ENCODE measurements around the gene PNMA6F.
"Not testable (repeated sequence)": the region's sequence is repeated elsewhere in the genome, so short reads cannot be mapped to it uniquely, and the experiment has no call there.

The PNMA6F gene

GRCh38 chrX:153303276-153304262, 18.0 kb downstream of the PNMA6F start:
- no peak overlapping the region for H3K27ac ChIP-seq (ENCODE audit: low read depth, low read length)
- H3K4me3 ChIP-seq (ENCODE audit: low read depth, low read length), result no peak overlapping the region
- H3K4me1 ChIP-seq (ENCODE audit: control insufficient read depth, insufficient read depth, low read length, unreplicated experiment), result no peaks in the 10 kb centered on the region
- H3K79me2 ChIP-seq (ENCODE audit: control insufficient read depth, insufficient read depth, low read length, unreplicated experiment), result no peaks in the 10 kb centered on the region
- no peak overlapping the region for H2AFZ ChIP-seq (ENCODE audit: low read length, unreplicated experiment)
- H3K36me3 ChIP-seq (ENCODE audit: insufficient read depth, low read length), result no peaks in the 10 kb centered on the region
- H3K27me3 ChIP-seq (ENCODE audit: insufficient read depth, low read length), result peaks cover 16% of the 10 kb centered on the region

- Histone ChIP-seq H3K36me3 (ENCODE audit: insufficient read depth, low read length) (no peaks in the 10 kb centered on the region), H3K27me3 (ENCODE audit: insufficient read depth, low read length) (peaks cover 23% of the 10 kb centered on the region), H2AFZ (ENCODE audit: low read length, unreplicated experiment) (no peak overlapping the region), H3K4me3 (ENCODE audit: low read depth, low read length) (no peak overlapping the region), H3K79me2 (ENCODE audit: control insufficient read depth, insufficient read depth, low read length, unreplicated experiment) (no peaks in the 10 kb centered on the region), H3K4me1 (ENCODE audit: control insufficient read depth, insufficient read depth, low read length, unreplicated experiment) (no peaks in the 10 kb centered on the region), H3K27ac (ENCODE audit: low read depth, low read length) (no peak overlapping the region)
Measured at GRCh38 chrX:153302796-153303195, 18.8 kb downstream of the PNMA6F start.

GRCh38 chrX:153301746-153302145, 19.8 kb downstream of the PNMA6F start:
- H3K79me2 ChIP-seq (ENCODE audit: control insufficient read depth, insufficient read depth, low read length, unreplicated experiment), result no peaks in the 10 kb centered on the region
- no peak overlapping the region for H3K4me3 ChIP-seq (ENCODE audit: low read depth, low read length)
- H3K36me3 ChIP-seq (ENCODE audit: insufficient read depth, low read length), result no peaks in the 10 kb centered on the region
- no peak overlapping the region for H3K27ac ChIP-seq (ENCODE audit: low read depth, low read length)
- H3K4me1 ChIP-seq (ENCODE audit: control insufficient read depth, insufficient read depth, low read length, unreplicated experiment), result no peaks in the 10 kb centered on the region
- no peak overlapping the region for H2AFZ ChIP-seq (ENCODE audit: low read length, unreplicated experiment)
- H3K27me3 ChIP-seq (ENCODE audit: insufficient read depth, low read length), result peaks cover 23% of the 10 kb centered on the region

GRCh38 chrX:153299855-153300254, 21.7 kb downstream of the PNMA6F start:
- no peaks in the 10 kb centered on the region for H3K36me3 ChIP-seq (ENCODE audit: insufficient read depth, low read length)
- H3K27ac ChIP-seq (ENCODE audit: low read depth, low read length), result no peak overlapping the region
- no peaks in the 10 kb centered on the region for H3K4me1 ChIP-seq (ENCODE audit: control insufficient read depth, insufficient read depth, low read length, unreplicated experiment)
- no peak overlapping the region for H2AFZ ChIP-seq (ENCODE audit: low read length, unreplicated experiment)
- no peaks in the 10 kb centered on the region for H3K79me2 ChIP-seq (ENCODE audit: control insufficient read depth, insufficient read depth, low read length, unreplicated experiment)
- peaks cover 23% of the 10 kb centered on the region for H3K27me3 ChIP-seq (ENCODE audit: insufficient read depth, low read length)
- H3K4me3 ChIP-seq (ENCODE audit: low read depth, low read length), result no peak overlapping the region

- Histone ChIP-seq H3K4me1 (ENCODE audit: control insufficient read depth, insufficient read depth, low read length, unreplicated experiment) (no peaks in the 10 kb centered on the region), H3K36me3 (ENCODE audit: insufficient read depth, low read length) (no peaks in the 10 kb centered on the region), H2AFZ (ENCODE audit: low read length, unreplicated experiment) (no peak overlapping the region), H3K79me2 (ENCODE audit: control insufficient read depth, insufficient read depth, low read length, unreplicated experiment) (no peaks in the 10 kb centered on the region), H3K4me3 (ENCODE audit: low read depth, low read length) (no peak overlapping the region), H3K27ac (ENCODE audit: low read depth, low read length) (no peak overlapping the region), H3K27me3 (ENCODE audit: insufficient read depth, low read length) (peaks cover 16% of the 10 kb centered on the region; the same call in 1 of the 2 replicates)
Measured at GRCh38 chrX:153297376-153297775, 24.2 kb downstream of the PNMA6F start.

GRCh38 chrX:153293485-153294071, 28.0 kb downstream of the PNMA6F start:
- peaks cover 11% of the 10 kb centered on the region; the same call in 1 of the 2 replicates for H3K27me3 ChIP-seq (ENCODE audit: insufficient read depth, low read length)
- not testable (repeated sequence) for H3K27ac ChIP-seq (ENCODE audit: low read depth, low read length); H3K4me3 ChIP-seq (ENCODE audit: low read depth, low read length); H3K79me2 ChIP-seq (ENCODE audit: control insufficient read depth, insufficient read depth, low read length, unreplicated experiment); H3K36me3 ChIP-seq (ENCODE audit: insufficient read depth, low read length); H3K4me1 ChIP-seq (ENCODE audit: control insufficient read depth, insufficient read depth, low read length, unreplicated experiment); H2AFZ ChIP-seq (ENCODE audit: low read length, unreplicated experiment)

GRCh38 chrX:153288807-153289206, 32.8 kb downstream of the PNMA6F start:
- H3K36me3 ChIP-seq (ENCODE audit: insufficient read depth, low read length); H2AFZ ChIP-seq (ENCODE audit: low read length, unreplicated experiment); H3K4me3 ChIP-seq (ENCODE audit: low read depth, low read length); H3K27me3 ChIP-seq (ENCODE audit: insufficient read depth, low read length); H3K27ac ChIP-seq (ENCODE audit: low read depth, low read length); H3K79me2 ChIP-seq (ENCODE audit: control insufficient read depth, insufficient read depth, low read length, unreplicated experiment); H3K4me1 ChIP-seq (ENCODE audit: control insufficient read depth, insufficient read depth, low read length, unreplicated experiment): not testable (repeated sequence)

GRCh38 chrX:153285678-153286077, 35.9 kb downstream of the PNMA6F start:
- not testable (repeated sequence) for H3K4me1 ChIP-seq (ENCODE audit: control insufficient read depth, insufficient read depth, low read length, unreplicated experiment); H3K79me2 ChIP-seq (ENCODE audit: control insufficient read depth, insufficient read depth, low read length, unreplicated experiment); H2AFZ ChIP-seq (ENCODE audit: low read length, unreplicated experiment); H3K27ac ChIP-seq (ENCODE audit: low read depth, low read length); H3K36me3 ChIP-seq (ENCODE audit: insufficient read depth, low read length); H3K27me3 ChIP-seq (ENCODE audit: insufficient read depth, low read length); H3K4me3 ChIP-seq (ENCODE audit: low read depth, low read length)

- H3K27ac ChIP-seq (ENCODE audit: low read depth, low read length); H3K4me1 ChIP-seq (ENCODE audit: control insufficient read depth, insufficient read depth, low read length, unreplicated experiment); H3K4me3 ChIP-seq (ENCODE audit: low read depth, low read length); H3K27me3 ChIP-seq (ENCODE audit: insufficient read depth, low read length); H2AFZ ChIP-seq (ENCODE audit: low read length, unreplicated experiment); H3K36me3 ChIP-seq (ENCODE audit: insufficient read depth, low read length); H3K79me2 ChIP-seq (ENCODE audit: control insufficient read depth, insufficient read depth, low read length, unreplicated experiment): not testable (repeated sequence)
Measured at GRCh38 chrX:153283982-153284381, 37.6 kb downstream of the PNMA6F start.

- H3K4me3 ChIP-seq (ENCODE audit: low read depth, low read length); H2AFZ ChIP-seq (ENCODE audit: low read length, unreplicated experiment); H3K4me1 ChIP-seq (ENCODE audit: control insufficient read depth, insufficient read depth, low read length, unreplicated experiment); H3K27me3 ChIP-seq (ENCODE audit: insufficient read depth, low read length); H3K79me2 ChIP-seq (ENCODE audit: control insufficient read depth, insufficient read depth, low read length, unreplicated experiment); H3K27ac ChIP-seq (ENCODE audit: low read depth, low read length); H3K36me3 ChIP-seq (ENCODE audit: insufficient read depth, low read length): not testable (repeated sequence)
Measured at GRCh38 chrX:153281784-153282183, 39.8 kb downstream of the PNMA6F start.

GRCh38 chrX:153279304-153279703, 42.3 kb downstream of the PNMA6F start:
- not testable (repeated sequence) for H2AFZ ChIP-seq (ENCODE audit: low read length, unreplicated experiment); H3K27me3 ChIP-seq (ENCODE audit: insufficient read depth, low read length); H3K36me3 ChIP-seq (ENCODE audit: insufficient read depth, low read length); H3K4me1 ChIP-seq (ENCODE audit: control insufficient read depth, insufficient read depth, low read length, unreplicated experiment); H3K27ac ChIP-seq (ENCODE audit: low read depth, low read length); H3K79me2 ChIP-seq (ENCODE audit: control insufficient read depth, insufficient read depth, low read length, unreplicated experiment); H3K4me3 ChIP-seq (ENCODE audit: low read depth, low read length)
